ENCODE measurements around the gene SOX8. TPM values are rescaled to one million over a fixed set of nuclear protein-coding genes. Genes with fewer than 3 reads are reported as not detected.

Gene SOX8
- 10.0 and 12.8 TPM in 2 replicates for total RNA-seq (2014; rRNA removed; shearing (Covaris generic))

DNA sequence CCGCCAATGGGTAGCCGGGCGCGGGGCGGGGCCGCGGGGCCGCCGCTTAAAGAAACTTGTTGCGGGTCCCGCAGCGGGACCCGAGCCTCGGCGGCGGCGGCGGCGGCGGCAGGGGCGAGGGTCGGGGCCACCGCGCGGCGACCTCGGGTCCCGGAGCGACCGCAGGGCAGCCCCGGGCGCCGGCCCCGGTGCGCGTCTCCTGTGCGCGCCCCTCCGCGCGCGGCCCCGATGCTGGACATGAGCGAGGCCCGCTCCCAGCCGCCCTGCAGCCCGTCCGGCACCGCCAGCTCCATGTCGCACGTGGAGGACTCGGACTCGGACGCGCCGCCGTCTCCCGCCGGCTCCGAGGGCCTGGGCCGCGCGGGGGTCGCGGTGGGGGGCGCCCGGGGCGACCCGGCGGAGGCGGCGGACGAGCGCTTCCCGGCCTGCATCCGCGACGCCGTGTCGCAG, at the start of gene SOX8:
Gene SOX8 (plus strand): TSS at position 76 of the 450 bp plus-strand sequence. CDS start 153 bp downstream, at position 229.
- DNase-seq: no peak
- no peaks in the 10 kb centered on the region for H3K36me3 ChIP-seq (replicated peaks; ENCODE audit: control insufficient read depth, insufficient read depth, low read length)
- peak within 1 kb of the TSS; percentile 63 for H3K4me3 ChIP-seq (ENCODE audit: insufficient read depth, low read depth, low read length)
- peaks cover 36% of the 10 kb centered on the region for H3K27me3 ChIP-seq (ENCODE audit: control insufficient read depth, insufficient read depth, low read length)

GRCh38 chr16:932831-933330, 48.7 kb upstream of the SOX8 start:
- Histone ChIP-seq H3K36me3 (replicated peaks; ENCODE audit: control insufficient read depth, insufficient read depth, low read length) (no peaks in the 10 kb centered on the region), H3K27me3 (ENCODE audit: control insufficient read depth, insufficient read depth, low read length) (no peaks in the 10 kb centered on the region), H3K4me3 (ENCODE audit: insufficient read depth, low read depth, low read length) (no peak overlapping the region)
- no peak for DNase-seq

DNA sequence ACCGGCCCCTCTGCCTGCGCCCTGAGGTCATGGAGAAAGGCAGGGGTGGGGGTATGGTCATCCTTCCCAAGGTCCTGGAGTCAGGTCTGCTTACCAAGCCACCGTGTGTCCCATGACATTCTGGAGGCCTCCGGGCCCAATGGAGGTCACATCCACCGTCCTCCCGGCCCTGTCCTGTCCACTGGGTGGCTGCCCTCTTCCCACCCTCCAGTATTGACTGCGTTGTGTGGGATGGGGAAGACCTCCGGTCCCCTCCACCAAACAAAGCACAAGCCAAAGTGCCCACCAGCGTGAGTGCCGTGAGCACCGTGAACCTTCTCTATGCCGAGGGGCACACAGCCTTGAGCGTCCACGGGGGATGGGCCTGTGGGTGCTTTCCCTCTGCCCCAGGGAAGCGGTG, 48.0 kb upstream of the SOX8 start:
- no peak for DNase-seq
- Histone ChIP-seq H3K4me3 (ENCODE audit: insufficient read depth, low read depth, low read length) (no peak overlapping the region), H3K27me3 (ENCODE audit: control insufficient read depth, insufficient read depth, low read length) (no peaks in the 10 kb centered on the region), H3K36me3 (replicated peaks; ENCODE audit: control insufficient read depth, insufficient read depth, low read length) (no peaks in the 10 kb centered on the region)

DNA sequence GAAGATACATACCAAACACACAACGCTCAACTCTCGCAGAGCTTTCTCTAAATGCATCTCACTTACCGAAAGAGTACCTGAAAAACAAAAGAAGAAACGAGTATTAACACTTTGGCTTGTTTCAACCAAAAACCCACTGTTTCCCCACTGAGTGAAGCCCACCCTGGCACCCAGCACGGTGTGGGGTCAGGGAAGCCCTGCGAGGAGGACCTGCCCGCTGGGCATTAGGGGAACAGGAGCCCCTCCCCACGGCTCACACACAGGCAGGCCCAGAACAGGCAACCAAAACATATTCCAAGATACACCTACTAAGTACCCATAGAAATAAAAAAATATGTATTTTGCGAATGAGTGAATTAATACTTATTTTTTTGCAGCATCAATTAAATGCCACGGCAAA, 47.4 kb upstream of the SOX8 start:
- no peak for DNase-seq
- Histone ChIP-seq H3K36me3 (replicated peaks; ENCODE audit: control insufficient read depth, insufficient read depth, low read length) (no peaks in the 10 kb centered on the region), H3K4me3 (ENCODE audit: insufficient read depth, low read depth, low read length) (no peak overlapping the region)

GRCh38 chr16:935684-936083, 45.9 kb upstream of the SOX8 start:
- no peak overlapping the region for H3K4me3 ChIP-seq (ENCODE audit: insufficient read depth, low read depth, low read length)
- DNase-seq: no peak

More for the DNA sequence above, 47.4 kb upstream of the SOX8 start:
- no peaks in the 10 kb centered on the region for H3K27me3 ChIP-seq (ENCODE audit: control insufficient read depth, insufficient read depth, low read length)

DNA sequence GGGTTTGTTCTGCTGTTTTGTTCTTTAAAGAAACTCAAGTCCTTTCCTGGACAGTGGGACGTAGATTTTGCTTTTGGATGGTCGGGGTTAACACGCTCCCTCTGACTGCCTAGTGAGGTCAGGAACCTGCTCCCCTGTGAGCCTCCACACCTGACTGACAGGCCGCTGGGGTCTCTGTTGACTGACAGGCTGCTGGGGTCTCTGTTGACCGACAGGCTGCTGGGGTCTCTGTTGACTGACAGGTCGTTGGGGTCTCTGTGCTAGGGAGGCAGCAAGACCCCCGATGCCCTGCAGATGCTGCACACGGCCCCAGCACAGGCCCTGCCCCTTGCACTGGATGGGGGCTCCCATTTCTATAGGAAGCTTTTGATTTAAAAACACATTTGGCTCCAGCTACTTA, 44.3 kb upstream of the SOX8 start:
- H3K27me3 ChIP-seq (ENCODE audit: control insufficient read depth, insufficient read depth, low read length): no peaks in the 10 kb centered on the region
- H3K36me3 ChIP-seq (replicated peaks; ENCODE audit: control insufficient read depth, insufficient read depth, low read length): no peaks in the 10 kb centered on the region
- H3K4me3 ChIP-seq (ENCODE audit: insufficient read depth, low read depth, low read length): no peak overlapping the region
- DNase-seq: no peak

More at GRCh38 chr16:935684-936083, 45.9 kb upstream of the SOX8 start:
- no peaks in the 10 kb centered on the region for H3K36me3 ChIP-seq (replicated peaks; ENCODE audit: control insufficient read depth, insufficient read depth, low read length)
- H3K27me3 ChIP-seq (ENCODE audit: control insufficient read depth, insufficient read depth, low read length): no peaks in the 10 kb centered on the region

DNA sequence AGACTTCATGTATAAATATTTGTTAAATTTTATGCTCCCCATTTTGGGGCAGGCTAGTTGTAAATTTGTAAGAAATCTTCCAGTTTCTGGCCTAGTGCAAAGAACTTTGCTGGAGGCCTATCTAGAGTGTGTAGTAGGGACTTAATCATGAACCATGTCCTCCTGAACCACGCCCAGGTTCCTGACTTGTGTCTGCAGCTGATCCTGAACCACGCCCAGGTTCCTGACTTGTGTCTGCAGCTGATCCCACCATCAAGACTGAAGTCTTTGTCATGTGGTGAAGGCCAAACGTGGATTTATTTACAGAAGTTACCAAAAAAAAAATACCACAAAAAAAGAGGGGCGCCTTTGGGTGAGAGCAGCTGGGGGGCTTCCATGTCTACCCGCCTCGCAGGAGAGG, 43.8 kb upstream of the SOX8 start:
- DNase-seq: no peak
- Histone ChIP-seq H3K4me3 (ENCODE audit: insufficient read depth, low read depth, low read length) (no peak overlapping the region), H3K36me3 (replicated peaks; ENCODE audit: control insufficient read depth, insufficient read depth, low read length) (no peaks in the 10 kb centered on the region), H3K27me3 (ENCODE audit: control insufficient read depth, insufficient read depth, low read length) (no peaks in the 10 kb centered on the region)

DNA sequence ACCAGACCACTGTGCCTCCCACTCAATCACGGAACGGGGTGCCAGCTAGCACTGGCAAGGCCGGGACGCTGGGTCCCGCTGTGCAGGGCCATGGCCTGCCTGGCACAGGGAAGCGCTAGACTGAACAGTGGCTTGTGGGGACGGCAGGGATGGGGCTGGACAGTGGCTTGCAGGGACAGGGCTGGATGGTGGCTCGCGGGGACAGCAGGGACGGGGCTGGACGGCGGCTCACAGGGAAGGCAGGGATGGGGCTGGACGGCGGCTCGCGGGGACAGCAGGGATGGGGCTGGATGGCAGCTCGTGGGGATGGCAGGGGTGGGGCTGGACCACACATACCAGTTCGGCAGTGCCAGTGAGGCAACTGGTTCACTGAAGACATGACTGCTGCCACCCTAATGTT, 43.4 kb upstream of the SOX8 start:
- no peak for DNase-seq
- H3K36me3 ChIP-seq (replicated peaks; ENCODE audit: control insufficient read depth, insufficient read depth, low read length): no peaks in the 10 kb centered on the region
- no peaks in the 10 kb centered on the region for H3K27me3 ChIP-seq (ENCODE audit: control insufficient read depth, insufficient read depth, low read length)
- no peak overlapping the region for H3K4me3 ChIP-seq (ENCODE audit: insufficient read depth, low read depth, low read length)

DNA sequence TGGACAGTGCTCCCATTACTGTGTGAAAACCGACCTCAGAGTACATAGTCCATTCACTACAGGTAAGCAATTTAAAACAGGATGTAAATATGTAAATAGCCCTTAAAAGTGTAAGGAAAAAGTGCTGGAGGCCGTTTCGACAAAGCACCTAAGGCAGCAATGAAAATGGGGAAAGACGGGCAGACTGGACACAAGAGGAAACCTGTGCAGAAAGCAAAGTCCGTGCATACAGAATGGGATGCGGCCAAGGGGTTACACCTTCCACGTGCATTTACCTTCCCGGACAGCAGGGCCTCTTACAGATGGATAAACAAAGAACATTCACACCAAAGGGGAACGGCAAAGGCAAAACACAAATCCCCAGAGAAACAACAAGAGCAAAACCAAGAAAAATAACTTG, 42.8 kb upstream of the SOX8 start:
- no peak for DNase-seq
- Histone ChIP-seq H3K36me3 (replicated peaks; ENCODE audit: control insufficient read depth, insufficient read depth, low read length) (no peaks in the 10 kb centered on the region), H3K27me3 (ENCODE audit: control insufficient read depth, insufficient read depth, low read length) (no peaks in the 10 kb centered on the region)

GRCh38 chr16:939311-939710, 42.3 kb upstream of the SOX8 start:
- Histone ChIP-seq H3K36me3 (replicated peaks; ENCODE audit: control insufficient read depth, insufficient read depth, low read length) (no peaks in the 10 kb centered on the region), H3K27me3 (ENCODE audit: control insufficient read depth, insufficient read depth, low read length) (no peaks in the 10 kb centered on the region), H3K4me3 (ENCODE audit: insufficient read depth, low read depth, low read length) (no peak overlapping the region)
- DNase-seq: no peak

More for the DNA sequence above, 42.8 kb upstream of the SOX8 start:
- no peak overlapping the region for H3K4me3 ChIP-seq (ENCODE audit: insufficient read depth, low read depth, low read length)

DNA sequence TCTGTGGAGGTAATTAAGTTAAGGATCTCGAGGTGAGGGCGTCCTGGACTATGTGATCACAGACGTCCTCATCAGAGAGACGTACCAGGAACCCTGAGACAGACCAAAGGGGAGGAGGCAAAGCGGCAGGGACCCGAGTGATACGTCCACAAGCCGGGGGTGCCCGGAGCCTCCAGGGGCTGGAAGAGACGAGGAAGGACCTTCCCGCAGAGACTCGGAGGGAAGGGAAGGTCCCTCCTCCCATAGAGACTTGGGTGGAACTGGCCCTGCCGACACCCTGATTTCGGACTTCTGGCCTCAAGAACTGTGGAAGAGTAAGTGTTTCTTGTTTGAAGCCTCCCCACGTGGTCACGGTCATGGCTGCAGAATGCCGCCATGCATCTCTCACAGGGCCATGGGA, 41.6 kb upstream of the SOX8 start:
- no peak for DNase-seq
- H3K36me3 ChIP-seq (replicated peaks; ENCODE audit: control insufficient read depth, insufficient read depth, low read length): no peaks in the 10 kb centered on the region
- no peak overlapping the region for H3K4me3 ChIP-seq (ENCODE audit: insufficient read depth, low read depth, low read length)
- no peaks in the 10 kb centered on the region for H3K27me3 ChIP-seq (ENCODE audit: control insufficient read depth, insufficient read depth, low read length)

DNA sequence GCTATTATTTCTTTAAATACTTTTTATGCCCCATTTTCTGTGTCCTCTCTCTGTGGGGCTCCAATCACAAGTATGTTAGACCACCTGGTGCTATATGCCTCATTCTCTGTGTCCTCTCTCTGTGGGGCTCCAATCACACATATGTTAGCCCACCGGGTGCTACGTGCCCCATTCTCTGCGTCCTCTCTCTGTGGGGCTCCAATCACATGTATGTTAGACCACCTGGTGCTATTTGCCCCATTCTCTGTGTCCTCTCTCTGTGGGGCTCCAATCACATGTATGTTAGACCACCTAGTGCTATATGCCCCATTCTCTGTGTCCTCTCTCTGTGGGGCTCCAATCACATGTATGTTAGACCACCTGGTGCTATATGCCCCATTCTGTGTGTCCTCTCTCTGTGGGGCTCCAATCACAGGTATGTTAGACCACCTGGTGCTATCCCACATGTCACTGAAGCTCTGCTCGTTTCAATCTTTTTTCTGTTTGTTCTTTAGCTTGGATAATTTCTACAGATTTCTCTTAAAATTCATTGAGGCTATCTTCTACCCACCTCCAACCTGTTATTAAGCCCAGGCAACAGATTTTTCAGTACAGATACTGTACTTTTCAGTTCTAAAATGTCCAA, 39.0 kb upstream of the SOX8 start:
- Histone ChIP-seq H3K36me3 (replicated peaks; ENCODE audit: control insufficient read depth, insufficient read depth, low read length) (no peaks in the 10 kb centered on the region), H3K4me3 (ENCODE audit: insufficient read depth, low read depth, low read length) (no peak overlapping the region), H3K27me3 (ENCODE audit: control insufficient read depth, insufficient read depth, low read length) (no peaks in the 10 kb centered on the region)
- DNase-seq: no peak

- Histone ChIP-seq H3K36me3 (replicated peaks; ENCODE audit: control insufficient read depth, insufficient read depth, low read length) (no peaks in the 10 kb centered on the region), H3K4me3 (ENCODE audit: insufficient read depth, low read depth, low read length) (no peak overlapping the region), H3K27me3 (ENCODE audit: control insufficient read depth, insufficient read depth, low read length) (no peaks in the 10 kb centered on the region)
- DNase-seq: no peak
Measured at GRCh38 chr16:943971-944370, 37.6 kb upstream of the SOX8 start.

DNA sequence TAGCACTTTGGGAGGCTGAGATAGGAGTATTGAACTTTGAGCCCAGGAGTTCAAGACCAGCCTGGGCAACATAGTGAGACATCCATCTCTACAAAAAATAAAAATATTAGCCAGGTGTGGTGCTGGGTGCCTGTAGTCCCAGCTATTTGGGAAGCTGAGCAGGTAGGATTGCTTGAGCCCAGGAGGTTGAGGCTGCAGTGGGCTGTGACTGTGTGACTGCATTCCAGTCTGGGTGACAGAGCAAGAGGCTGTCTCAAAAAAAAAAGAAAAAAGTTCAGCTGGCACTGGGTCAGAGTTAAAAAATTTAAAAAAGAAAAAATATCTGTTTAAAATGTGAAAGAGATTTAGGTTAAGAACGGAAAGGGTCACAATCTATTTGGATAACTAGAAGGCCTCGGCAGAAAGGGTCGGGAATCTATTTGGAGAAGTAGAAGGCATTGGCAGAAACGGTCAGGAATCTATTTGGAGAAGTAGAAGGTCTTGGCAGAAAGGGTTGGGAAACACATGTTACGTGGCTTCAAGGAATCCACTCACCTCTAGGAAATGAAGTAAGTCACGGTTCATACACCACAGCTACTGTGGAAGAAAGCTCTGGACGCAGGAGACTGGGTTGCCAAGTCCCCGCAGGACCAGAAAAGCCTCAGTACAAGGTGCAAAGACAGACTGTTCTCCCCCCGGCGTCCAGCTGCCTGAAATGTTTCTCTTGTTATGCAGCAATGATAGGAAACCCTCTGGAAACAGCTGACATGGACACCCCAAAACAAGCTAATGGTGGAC, 36.1 kb upstream of the SOX8 start:
- no peaks in the 10 kb centered on the region for H3K36me3 ChIP-seq (replicated peaks; ENCODE audit: control insufficient read depth, insufficient read depth, low read length)
- H3K4me3 ChIP-seq (ENCODE audit: insufficient read depth, low read depth, low read length): no peak overlapping the region
- DNase-seq: no peak
- H3K27me3 ChIP-seq (ENCODE audit: control insufficient read depth, insufficient read depth, low read length): no peaks in the 10 kb centered on the region

DNA sequence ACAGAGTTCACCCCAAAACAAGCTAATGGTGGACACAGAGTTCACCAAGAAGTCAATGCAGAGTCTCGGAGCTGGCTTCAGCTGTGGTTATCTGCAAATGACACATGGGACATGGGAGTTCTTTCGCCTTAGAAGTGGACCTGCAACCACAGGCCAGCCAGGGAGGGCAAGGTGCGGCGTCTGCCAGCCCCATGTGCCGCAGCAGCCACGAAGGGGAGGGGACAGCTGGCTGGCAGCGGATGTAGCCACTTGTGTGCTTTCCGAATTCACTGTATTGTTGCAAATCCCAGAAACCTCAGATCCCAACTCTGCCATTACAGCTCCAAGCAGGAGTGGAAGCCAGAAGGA, 35.5 kb upstream of the SOX8 start:
- no peaks in the 10 kb centered on the region for H3K36me3 ChIP-seq (replicated peaks; ENCODE audit: control insufficient read depth, insufficient read depth, low read length)
- no peak overlapping the region for H3K4me3 ChIP-seq (ENCODE audit: insufficient read depth, low read depth, low read length)
- no peak for DNase-seq
- no peaks in the 10 kb centered on the region for H3K27me3 ChIP-seq (ENCODE audit: control insufficient read depth, insufficient read depth, low read length)
